Measurements from ENCODE around the gene LGR5.

Gene LGR5

DNA sequence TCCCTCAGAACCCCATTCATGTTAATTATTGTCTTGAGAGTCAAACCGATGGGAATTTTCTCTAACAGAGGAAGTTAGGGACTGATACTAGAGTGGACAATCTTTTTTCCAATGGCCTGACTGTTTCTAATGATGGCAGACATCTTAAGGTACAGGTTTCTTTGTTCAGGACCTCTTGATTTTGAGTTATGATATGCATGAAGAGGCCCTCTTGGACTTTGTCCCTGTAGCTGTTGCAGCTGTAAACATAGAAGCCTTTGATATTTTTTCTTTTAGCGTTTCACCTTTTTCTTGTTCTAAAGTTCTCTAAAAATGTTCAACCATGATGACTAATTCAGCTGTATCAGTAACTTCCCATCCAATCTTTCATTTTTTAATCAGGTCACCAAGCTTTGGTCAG is 53.0 kb downstream of the LGR5 start:
- no peak overlapping the region for H3K9ac ChIP-seq (ENCODE audit: low read length)
- H3K27ac ChIP-seq (ENCODE audit: low read depth, low read length), result no peak overlapping the region
- H3K4me1 ChIP-seq (ENCODE audit: control insufficient read depth, insufficient read depth, low read length), result no peaks in the 10 kb centered on the region
- H3K27me3 ChIP-seq (ENCODE audit: control insufficient read depth, insufficient read depth, low read length), result no peaks in the 10 kb centered on the region
- no peak overlapping the region for H3K4me3 ChIP-seq (ENCODE audit: low read length)
- H3K36me3 ChIP-seq (ENCODE audit: control insufficient read depth, insufficient read depth, low read length), result no peaks in the 10 kb centered on the region

DNA sequence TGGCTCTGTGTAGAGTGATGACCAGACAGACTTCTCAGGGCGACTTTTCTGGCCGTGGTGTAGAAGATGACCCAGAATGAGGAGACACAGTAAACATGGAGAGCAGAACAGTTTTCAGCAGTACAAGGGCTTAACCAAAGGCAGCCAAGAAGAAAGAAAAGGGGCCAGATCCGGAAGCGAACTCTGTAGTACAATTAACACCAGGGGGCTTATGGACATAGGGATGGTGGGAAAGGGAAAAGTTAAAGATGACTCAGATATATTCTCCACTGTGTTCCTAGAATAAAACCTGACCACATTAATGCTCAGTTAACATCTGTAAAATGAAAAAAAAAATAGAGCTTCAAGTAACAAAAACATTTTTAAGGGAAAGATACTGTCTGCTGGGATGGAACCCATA is 60.2 kb downstream of the LGR5 start:
- H3K9ac ChIP-seq (ENCODE audit: low read length), result no peak overlapping the region
- H3K4me3 ChIP-seq (ENCODE audit: low read length), result no peak overlapping the region
- no peaks in the 10 kb centered on the region for H3K36me3 ChIP-seq (ENCODE audit: control insufficient read depth, insufficient read depth, low read length)
- H3K27ac ChIP-seq (ENCODE audit: low read depth, low read length), result no peak overlapping the region
- H3K4me1 ChIP-seq (ENCODE audit: control insufficient read depth, insufficient read depth, low read length), result no peaks in the 10 kb centered on the region
- H3K27me3 ChIP-seq (ENCODE audit: control insufficient read depth, insufficient read depth, low read length), result no peaks in the 10 kb centered on the region

DNA sequence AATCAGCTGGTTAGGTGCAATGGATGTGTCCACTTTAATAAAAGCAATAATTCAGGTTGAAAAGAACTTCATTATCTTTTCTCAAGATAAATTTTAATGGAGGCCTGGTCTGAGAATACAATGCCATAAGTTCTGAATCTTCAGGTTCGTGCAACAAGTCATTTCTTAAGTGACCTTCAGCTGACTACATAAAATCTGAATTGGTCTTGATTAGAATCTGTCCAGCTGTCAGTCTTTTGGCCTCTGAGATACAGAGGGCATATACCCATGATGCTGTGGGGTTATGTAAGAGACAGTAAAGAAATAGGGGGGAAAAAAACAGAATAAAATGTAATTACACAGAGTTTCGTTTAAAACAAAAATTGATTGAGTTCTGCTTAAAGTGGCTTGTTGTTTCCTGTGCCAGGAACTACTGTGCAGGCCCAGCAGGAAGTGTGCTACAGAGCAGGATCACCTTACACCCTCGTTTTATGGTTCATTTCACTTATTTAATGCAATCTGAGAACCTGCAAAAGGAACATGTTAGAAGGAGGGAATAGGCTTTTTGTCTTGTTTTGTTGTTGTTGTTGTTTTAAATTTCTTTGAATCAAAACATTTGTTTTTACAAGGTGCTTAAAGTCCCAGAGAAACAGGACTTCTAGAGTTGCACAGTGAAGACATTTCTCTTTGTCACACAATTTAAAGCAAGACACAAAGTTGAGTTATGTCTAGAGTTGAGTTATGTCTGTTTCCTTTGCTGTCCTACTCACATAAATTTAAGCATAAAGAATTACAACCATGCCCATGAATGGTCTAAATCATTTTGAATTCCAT is 64.2 kb downstream of the LGR5 start:
- no peaks in the 10 kb centered on the region for H3K4me1 ChIP-seq (ENCODE audit: control insufficient read depth, insufficient read depth, low read length)
- no peak overlapping the region for H3K27ac ChIP-seq (ENCODE audit: low read depth, low read length)
- no peak overlapping the region for H3K4me3 ChIP-seq (ENCODE audit: low read length)
- H3K36me3 ChIP-seq (ENCODE audit: control insufficient read depth, insufficient read depth, low read length), result no peaks in the 10 kb centered on the region
- H3K27me3 ChIP-seq (ENCODE audit: control insufficient read depth, insufficient read depth, low read length), result no peaks in the 10 kb centered on the region
- H3K9ac ChIP-seq (ENCODE audit: low read length), result no peak overlapping the region

DNA sequence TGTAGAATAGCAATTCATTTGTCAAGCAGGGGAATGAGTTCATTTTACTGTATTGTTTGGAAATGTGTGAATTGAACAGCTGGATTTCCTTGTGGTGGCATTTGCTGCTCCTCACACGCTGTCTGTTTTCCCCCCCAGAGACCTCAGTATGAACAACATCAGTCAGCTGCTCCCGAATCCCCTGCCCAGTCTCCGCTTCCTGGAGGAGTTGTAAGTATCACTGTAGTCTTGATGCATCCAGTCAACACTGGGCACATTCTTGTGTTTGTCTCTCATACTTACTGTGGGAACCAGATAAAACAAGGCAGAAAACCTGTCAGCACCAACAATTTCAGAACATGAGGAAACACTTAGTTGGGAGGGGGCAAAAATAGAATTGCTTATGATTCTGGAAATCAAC is 64.9 kb downstream of the LGR5 start:
- Histone ChIP-seq H3K4me3 (ENCODE audit: low read length) (no peak overlapping the region), H3K27ac (ENCODE audit: low read depth, low read length) (no peak overlapping the region), H3K27me3 (ENCODE audit: control insufficient read depth, insufficient read depth, low read length) (no peaks in the 10 kb centered on the region), H3K4me1 (ENCODE audit: control insufficient read depth, insufficient read depth, low read length) (no peaks in the 10 kb centered on the region), H3K36me3 (ENCODE audit: control insufficient read depth, insufficient read depth, low read length) (no peaks in the 10 kb centered on the region), H3K9ac (ENCODE audit: low read length) (no peak overlapping the region)

DNA sequence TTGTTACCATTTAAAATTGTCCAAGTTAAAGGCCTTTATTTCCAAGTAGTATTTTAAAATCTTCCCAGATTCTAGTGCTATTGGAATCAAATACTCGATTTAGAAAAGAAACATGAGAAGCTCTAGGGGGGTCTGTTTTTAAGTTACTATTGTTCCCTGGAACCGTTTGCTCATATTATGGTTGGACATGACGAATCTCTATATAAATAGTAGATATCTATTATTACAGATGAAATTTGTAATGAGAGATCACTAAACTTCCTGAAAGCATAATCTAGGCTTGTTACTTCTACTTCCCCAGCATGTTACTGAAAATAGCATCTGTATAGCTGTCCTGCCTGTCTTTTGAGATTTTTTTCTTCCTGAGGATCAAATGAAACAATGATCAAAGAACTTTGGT is 70.1 kb downstream of the LGR5 start:
- Histone ChIP-seq H3K9ac (ENCODE audit: low read length) (no peak overlapping the region), H3K27me3 (ENCODE audit: control insufficient read depth, insufficient read depth, low read length) (no peaks in the 10 kb centered on the region), H3K4me1 (ENCODE audit: control insufficient read depth, insufficient read depth, low read length) (no peaks in the 10 kb centered on the region), H3K4me3 (ENCODE audit: low read length) (no peak overlapping the region), H3K27ac (ENCODE audit: low read depth, low read length) (no peak overlapping the region), H3K36me3 (ENCODE audit: control insufficient read depth, insufficient read depth, low read length) (no peaks in the 10 kb centered on the region)

DNA sequence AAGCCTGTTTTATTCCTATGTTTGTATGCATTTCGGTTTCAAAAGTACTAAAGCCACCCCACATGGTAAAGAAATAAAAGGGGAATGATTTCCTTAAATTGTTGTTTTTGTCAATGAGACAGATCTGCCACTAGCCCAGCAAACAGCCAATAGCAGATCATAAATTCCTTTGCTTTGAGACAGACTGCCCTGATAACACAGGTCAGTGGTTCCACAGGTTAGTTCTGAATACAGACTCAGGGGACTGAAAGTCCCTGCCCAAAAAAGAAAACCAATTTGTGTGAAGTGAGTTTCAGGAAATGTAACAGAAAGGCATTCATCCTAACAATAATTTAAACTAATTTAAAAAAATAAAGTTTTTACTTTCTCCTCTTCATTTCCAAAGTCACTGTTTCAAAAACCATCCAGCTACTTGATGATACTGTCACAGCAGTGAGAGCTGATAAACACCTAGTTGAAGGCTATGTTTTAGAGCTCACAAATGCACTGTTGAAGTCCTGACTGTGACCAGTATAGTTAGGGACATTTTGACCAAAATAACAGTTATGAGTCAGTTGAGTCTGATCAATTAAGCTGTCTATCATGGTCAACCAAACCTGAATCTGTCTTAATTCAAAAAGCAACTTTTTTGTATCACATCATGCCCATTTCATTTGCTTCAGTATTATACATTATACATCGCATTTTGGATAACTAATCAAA is 77.7 kb downstream of the LGR5 start:
- Histone ChIP-seq H3K27me3 (ENCODE audit: control insufficient read depth, insufficient read depth, low read length) (no peaks in the 10 kb centered on the region), H3K36me3 (ENCODE audit: control insufficient read depth, insufficient read depth, low read length) (no peaks in the 10 kb centered on the region), H3K4me3 (ENCODE audit: low read length) (no peak overlapping the region), H3K9ac (ENCODE audit: low read length) (no peak overlapping the region), H3K4me1 (ENCODE audit: control insufficient read depth, insufficient read depth, low read length) (no peaks in the 10 kb centered on the region), H3K27ac (ENCODE audit: low read depth, low read length) (no peak overlapping the region)

DNA sequence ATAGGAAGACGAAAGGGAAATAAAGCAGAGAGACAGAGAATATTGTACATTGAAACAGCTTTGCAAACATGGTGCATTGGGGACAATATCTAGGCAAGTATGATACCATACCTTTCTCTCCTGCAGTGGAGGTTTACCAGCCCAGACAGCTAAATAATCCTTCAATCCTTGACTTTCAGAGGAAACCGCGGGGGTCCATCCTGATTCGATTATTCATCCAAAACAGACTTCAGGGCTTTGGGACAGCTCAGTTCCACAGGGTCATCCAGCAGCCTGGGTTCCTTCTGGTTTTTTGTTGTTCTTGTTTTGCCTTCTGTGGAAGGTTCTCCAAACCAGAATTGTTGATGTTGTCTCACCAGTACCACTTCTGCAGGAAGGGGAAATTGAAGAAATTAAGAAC is 81.5 kb downstream of the LGR5 start:
- no peak overlapping the region for H3K27ac ChIP-seq (ENCODE audit: low read depth, low read length)
- no peaks in the 10 kb centered on the region for H3K27me3 ChIP-seq (ENCODE audit: control insufficient read depth, insufficient read depth, low read length)
- H3K9ac ChIP-seq (ENCODE audit: low read length), result no peak overlapping the region
- no peak overlapping the region for H3K4me3 ChIP-seq (ENCODE audit: low read length)
- H3K4me1 ChIP-seq (ENCODE audit: control insufficient read depth, insufficient read depth, low read length), result no peaks in the 10 kb centered on the region
- H3K36me3 ChIP-seq (ENCODE audit: control insufficient read depth, insufficient read depth, low read length), result no peaks in the 10 kb centered on the region

DNA sequence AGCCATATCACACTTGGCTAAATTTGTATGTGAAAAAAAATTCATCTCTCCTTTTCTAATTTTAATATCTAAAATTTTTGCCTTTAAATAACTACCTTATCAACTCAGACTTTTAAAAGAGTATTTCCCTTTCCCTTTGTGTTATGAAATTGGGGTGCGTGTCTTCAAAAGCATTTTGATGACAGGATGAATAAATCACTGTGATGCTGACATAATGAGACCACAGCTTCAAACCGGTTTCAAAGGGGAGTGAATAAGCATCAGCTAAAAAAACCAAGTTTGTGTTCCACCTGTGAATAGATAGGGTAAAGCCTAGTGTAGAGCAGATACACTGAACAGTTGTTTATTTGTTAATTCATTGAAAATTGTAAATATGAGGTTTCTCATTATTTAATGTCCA is 85.0 kb downstream of the LGR5 start:
- Histone ChIP-seq H3K27ac (ENCODE audit: low read depth, low read length) (no peak overlapping the region), H3K36me3 (ENCODE audit: control insufficient read depth, insufficient read depth, low read length) (no peaks in the 10 kb centered on the region), H3K4me1 (ENCODE audit: control insufficient read depth, insufficient read depth, low read length) (no peaks in the 10 kb centered on the region), H3K4me3 (ENCODE audit: low read length) (no peak overlapping the region), H3K9ac (ENCODE audit: low read length) (no peak overlapping the region), H3K27me3 (ENCODE audit: control insufficient read depth, insufficient read depth, low read length) (no peaks in the 10 kb centered on the region)

DNA sequence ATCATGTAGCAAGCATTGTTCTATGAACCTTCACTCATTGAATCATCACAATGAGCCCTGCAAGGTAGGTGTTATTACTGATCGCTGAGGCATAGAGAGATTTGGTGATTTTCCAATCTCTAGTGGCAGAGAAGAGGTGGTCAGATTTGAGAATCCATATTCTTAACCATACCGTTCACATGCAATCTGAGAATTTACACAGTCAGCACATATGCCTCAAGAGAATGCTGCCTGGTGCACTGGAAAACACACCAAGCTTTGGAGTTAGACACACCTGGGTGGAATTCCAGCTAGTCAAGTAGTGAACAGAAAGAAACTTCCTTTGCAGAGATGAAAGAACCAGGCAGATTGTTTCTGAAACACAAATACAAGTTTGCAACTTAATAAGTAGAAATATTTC is 94.1 kb downstream of the LGR5 start:
- no peaks in the 10 kb centered on the region for H3K27me3 ChIP-seq (ENCODE audit: control insufficient read depth, insufficient read depth, low read length)
- H3K27ac ChIP-seq (ENCODE audit: low read depth, low read length), result no peak overlapping the region

DNA sequence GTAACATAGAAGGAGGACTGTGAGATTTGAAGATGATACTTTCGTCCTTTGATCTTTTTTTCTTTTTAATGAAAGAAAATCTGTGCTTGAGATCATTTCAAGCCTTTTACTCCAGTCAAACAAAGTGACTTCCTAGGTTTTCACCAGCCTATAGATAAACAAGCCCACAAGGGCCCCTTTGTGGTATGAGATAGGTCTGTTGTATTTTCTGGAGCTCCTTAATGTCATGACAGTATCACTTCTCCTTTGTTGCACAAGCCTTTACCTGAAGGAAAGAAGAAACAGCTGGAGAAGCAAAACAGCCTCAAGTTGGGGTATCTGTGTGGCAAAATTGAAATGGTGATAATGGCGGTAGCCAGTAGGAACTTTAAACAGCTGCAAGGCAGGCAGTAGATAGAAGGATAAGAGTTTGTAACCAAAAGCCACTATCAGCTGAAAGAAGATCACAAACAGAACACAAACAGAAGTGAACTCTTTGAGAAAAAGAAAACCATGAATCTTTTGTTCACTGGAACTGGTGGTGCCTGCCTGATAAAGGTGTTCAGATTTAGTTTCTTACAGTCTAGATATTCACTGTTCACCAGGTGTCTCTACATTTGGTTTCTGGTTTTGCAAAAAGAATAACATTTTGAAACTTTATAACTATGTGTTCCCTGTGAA is 96.8 kb downstream of the LGR5 start:
- Histone ChIP-seq H3K27me3 (ENCODE audit: control insufficient read depth, insufficient read depth, low read length) (no peaks in the 10 kb centered on the region), H3K36me3 (ENCODE audit: control insufficient read depth, insufficient read depth, low read length) (no peaks in the 10 kb centered on the region), H3K4me1 (ENCODE audit: control insufficient read depth, insufficient read depth, low read length) (no peaks in the 10 kb centered on the region), H3K4me3 (ENCODE audit: low read length) (no peak overlapping the region), H3K9ac (ENCODE audit: low read length) (no peak overlapping the region), H3K27ac (ENCODE audit: low read depth, low read length) (no peak overlapping the region)

More for the DNA sequence above, 94.1 kb downstream of the LGR5 start:
- no peak overlapping the region for H3K4me3 ChIP-seq (ENCODE audit: low read length)
- H3K36me3 ChIP-seq (ENCODE audit: control insufficient read depth, insufficient read depth, low read length), result no peaks in the 10 kb centered on the region
- H3K4me1 ChIP-seq (ENCODE audit: control insufficient read depth, insufficient read depth, low read length), result no peaks in the 10 kb centered on the region
- no peak overlapping the region for H3K9ac ChIP-seq (ENCODE audit: low read length)

DNA sequence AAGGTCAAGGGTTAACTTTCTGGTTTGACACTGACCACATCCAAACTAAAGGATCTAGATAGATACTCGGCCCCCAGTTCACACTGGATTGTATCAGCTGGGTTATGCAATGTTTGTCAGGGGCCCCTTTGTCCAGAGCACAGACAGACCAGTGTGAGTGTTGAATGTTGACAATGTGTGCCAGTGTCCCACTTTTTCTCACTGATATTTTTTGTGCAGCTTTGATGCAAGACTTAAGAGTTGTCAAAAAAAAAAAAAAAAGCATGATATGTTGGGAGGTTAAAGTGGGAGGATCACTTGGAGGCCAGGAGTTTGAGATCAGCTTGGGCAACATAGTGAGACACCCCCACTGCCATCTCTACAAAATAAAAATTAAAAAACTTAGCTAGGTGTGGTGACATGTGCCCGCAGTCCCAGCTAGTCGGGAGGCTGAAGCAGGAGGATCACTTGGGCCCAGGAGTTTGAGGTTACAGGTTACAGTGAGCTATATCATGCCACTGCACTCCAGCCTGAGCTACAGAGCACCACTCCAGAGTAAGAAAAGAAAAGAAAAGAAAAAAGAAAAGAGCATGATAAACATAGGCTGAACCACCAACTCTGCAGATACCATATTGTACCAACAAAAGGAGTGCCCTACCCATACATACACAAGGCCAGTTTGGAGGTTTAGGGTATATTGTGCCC is 97.5 kb downstream of the LGR5 start:
- Histone ChIP-seq H3K36me3 (ENCODE audit: control insufficient read depth, insufficient read depth, low read length) (no peaks in the 10 kb centered on the region), H3K4me1 (ENCODE audit: control insufficient read depth, insufficient read depth, low read length) (no peaks in the 10 kb centered on the region), H3K4me3 (ENCODE audit: low read length) (no peak overlapping the region), H3K9ac (ENCODE audit: low read length) (no peak overlapping the region), H3K27me3 (ENCODE audit: control insufficient read depth, insufficient read depth, low read length) (no peaks in the 10 kb centered on the region), H3K27ac (ENCODE audit: low read depth, low read length) (no peak overlapping the region)

DNA sequence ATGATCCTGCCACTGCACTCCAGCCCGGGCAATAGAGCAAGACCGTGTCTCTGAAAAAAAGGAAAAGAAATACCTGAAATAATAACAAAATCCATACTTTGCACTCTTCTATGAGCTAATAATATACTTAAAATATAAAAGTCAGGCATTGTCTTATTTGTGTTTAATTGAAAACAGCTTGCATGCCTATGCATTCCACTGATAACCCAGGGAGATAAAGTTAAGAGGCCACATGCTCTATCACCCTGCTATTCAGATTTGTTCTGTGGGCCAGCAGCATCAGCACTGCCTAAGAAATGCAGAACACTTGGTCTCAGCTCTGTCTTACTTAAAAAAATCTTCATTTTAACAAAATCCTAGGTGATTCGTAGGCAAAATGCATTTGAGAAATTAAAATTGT is 99.2 kb downstream of the LGR5 start:
- no peaks in the 10 kb centered on the region for H3K36me3 ChIP-seq (ENCODE audit: control insufficient read depth, insufficient read depth, low read length)
- no peaks in the 10 kb centered on the region for H3K4me1 ChIP-seq (ENCODE audit: control insufficient read depth, insufficient read depth, low read length)
- no peaks in the 10 kb centered on the region for H3K27me3 ChIP-seq (ENCODE audit: control insufficient read depth, insufficient read depth, low read length)
- no peak overlapping the region for H3K4me3 ChIP-seq (ENCODE audit: low read length)
- H3K9ac ChIP-seq (ENCODE audit: low read length), result no peak overlapping the region
- H3K27ac ChIP-seq (ENCODE audit: low read depth, low read length), result no peak overlapping the region
